VCaP (cell line): ENCODE data around the gene LHFPL6.

Experiments used
- H3K27ac ChIP-seq: fragments of 450-650 bp; 2 replicates; pipeline ENCODE4 v1.5.1; 2017
- TF ChIP-seq, protein P1 (sequence below): fragments of 450-650 bp; conservative IDR thresholded peaks from 2 replicates; pipeline ENCODE4 v1.5.1; 2017; ENCODE audit warnings: mild to moderate bottlenecking, moderate library complexity

LHFPL6 gene

GRCh38 chr13:39556866-39557265 lies 46.1 kb downstream of the LHFPL6 start:
- H3K27ac ChIP-seq: no peak overlapping the region
- TF ChIP-seq, protein P1, sequence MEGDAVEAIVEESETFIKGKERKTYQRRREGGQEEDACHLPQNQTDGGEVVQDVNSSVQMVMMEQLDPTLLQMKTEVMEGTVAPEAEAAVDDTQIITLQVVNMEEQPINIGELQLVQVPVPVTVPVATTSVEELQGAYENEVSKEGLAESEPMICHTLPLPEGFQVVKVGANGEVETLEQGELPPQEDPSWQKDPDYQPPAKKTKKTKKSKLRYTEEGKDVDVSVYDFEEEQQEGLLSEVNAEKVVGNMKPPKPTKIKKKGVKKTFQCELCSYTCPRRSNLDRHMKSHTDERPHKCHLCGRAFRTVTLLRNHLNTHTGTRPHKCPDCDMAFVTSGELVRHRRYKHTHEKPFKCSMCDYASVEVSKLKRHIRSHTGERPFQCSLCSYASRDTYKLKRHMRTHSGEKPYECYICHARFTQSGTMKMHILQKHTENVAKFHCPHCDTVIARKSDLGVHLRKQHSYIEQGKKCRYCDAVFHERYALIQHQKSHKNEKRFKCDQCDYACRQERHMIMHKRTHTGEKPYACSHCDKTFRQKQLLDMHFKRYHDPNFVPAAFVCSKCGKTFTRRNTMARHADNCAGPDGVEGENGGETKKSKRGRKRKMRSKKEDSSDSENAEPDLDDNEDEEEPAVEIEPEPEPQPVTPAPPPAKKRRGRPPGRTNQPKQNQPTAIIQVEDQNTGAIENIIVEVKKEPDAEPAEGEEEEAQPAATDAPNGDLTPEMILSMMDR: no peak

GRCh38 chr13:39554371-39554770 lies 48.6 kb downstream of the LHFPL6 start:
- TF ChIP-seq, protein P1: no peak
- no peak overlapping the region for H3K27ac ChIP-seq

- H3K27ac ChIP-seq: no peak overlapping the region
- TF ChIP-seq, protein P1: no peak
Measured at GRCh38 chr13:39552246-39552645, 50.7 kb downstream of the LHFPL6 start.

DNA sequence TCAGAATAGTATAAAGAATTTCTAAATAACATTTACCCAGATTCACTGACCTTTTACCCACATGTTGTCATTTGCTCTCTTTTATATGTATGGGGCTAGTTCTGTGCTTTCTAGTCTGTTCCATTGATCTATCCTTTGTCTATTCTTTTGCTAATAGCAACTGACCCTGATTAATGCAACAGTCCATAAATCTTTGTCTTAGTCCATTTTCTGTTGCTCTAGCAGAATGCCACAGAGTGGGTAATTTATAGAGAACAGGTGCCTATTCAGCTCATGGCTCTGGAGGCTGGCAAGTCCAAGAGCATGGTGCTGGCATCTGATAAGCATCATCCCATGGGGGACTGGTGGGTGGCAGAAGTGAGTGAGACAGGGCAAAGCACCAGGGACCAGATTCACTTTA lies 52.1 kb downstream of the LHFPL6 start:
- TF ChIP-seq, protein P1: no peak
- no peak overlapping the region for H3K27ac ChIP-seq

GRCh38 chr13:39547108-39547507 lies 55.9 kb downstream of the LHFPL6 start:
- TF ChIP-seq, protein P1: no peak
- no peak overlapping the region for H3K27ac ChIP-seq

GRCh38 chr13:39542361-39542760 lies 60.6 kb downstream of the LHFPL6 start:
- H3K27ac ChIP-seq: no peak overlapping the region
- TF ChIP-seq, protein P1: no peak

- 0 out of 2 replicates have a peak overlapping the region, but pooled peaks have one; percentile 13 for H3K27ac ChIP-seq
- TF ChIP-seq, protein P1: no peak
Measured at GRCh38 chr13:39540929-39541605, 61.9 kb downstream of the LHFPL6 start.
